ENCODE results near the gene RPS15. TPM values are rescaled to one million over a fixed set of nuclear protein-coding genes. Genes with fewer than 3 reads are reported as not detected.

Gene RPS15
- total and polyA plus RNA-seq, 9 of the 15 experiments (the other 6 are each of a cell fraction or from before 2014, with no cell fraction given): 605 to 2,791 (median 957) TPM

- TF ChIP-seq TFAP4 (CRISPR knock-in tag; IDR thresholded peaks at IDR 0.05; ENCODE audit: borderline replicate concordance) (peak; percentile 68), GABPB1 (CRISPR knock-in tag; IDR thresholded peaks at IDR 0.05) (peak; percentile 61), CEBPG (CRISPR knock-in tag; IDR thresholded peaks at IDR 0.05) (no peak), CEBPG (tag; conservative IDR thresholded peaks at IDR 0.05 in 1 of 2, IDR thresholded peaks at IDR 0.05 in 1 of 2) (no peak), ZBTB8A (IDR thresholded peaks at IDR 0.05; ENCODE audit: partially characterized antibody) (no peak), MCM7 (IDR thresholded peaks at IDR 0.05) (no peak), MAFF (IDR thresholded peaks at IDR 0.05; ENCODE audit: low read length) (no peak), RBM39 (optimal IDR thresholded peaks at IDR 0.05; ENCODE audit: low read depth, low read length) (no peak), NCOA1 (IDR thresholded peaks at IDR 0.05; ENCODE audit: low read depth) (0 out of 2 replicates have a peak, but pooled peaks have one; percentile 54), KDM2B (CRISPR knock-in tag; IDR thresholded peaks at IDR 0.05) (peak; percentile 80), KLF13 (tag; IDR thresholded peaks at IDR 0.05; ENCODE audit: borderline replicate concordance, low read depth) (no peak), ZNF79 (CRISPR knock-in tag; IDR thresholded peaks at IDR 0.05; ENCODE audit: low read depth) (no peak), ZNF511 (CRISPR knock-in tag; IDR thresholded peaks at IDR 0.05) (peak; percentile 95), RBM22 (IDR thresholded peaks at IDR 0.05; ENCODE audit: low read depth, low read length, poor library complexity, severe bottlenecking) (no peak), TSHZ1 (CRISPR knock-in tag; IDR thresholded peaks at IDR 0.05) (no peak), CAMTA2 (CRISPR knock-in tag; conservative IDR thresholded peaks at IDR 0.05) (no peak), NR3C1 (CRISPR knock-in tag; IDR thresholded peaks at IDR 0.05) (peak; percentile 86), ID3 (CRISPR knock-in tag; IDR thresholded peaks at IDR 0.05) (no peak), ID3 (tag; IDR thresholded peaks at IDR 0.05) (peak; percentile 38; the same call in 1 of the 2 replicates)
These were observed 8.7 kb downstream of the RPS15 start (continued) for GRCh38 chr19:1446713-1447481.

Data from K562 (cell line).